OCI-M1 (cell line): Measurements from ENCODE around the gene LAMA4.
"Not testable (repeated sequence)": the region's sequence is repeated elsewhere in the genome, so short reads cannot be mapped to it uniquely, and the experiment has no call there.

Experiments
- DNase-seq: peaks from one replicate; lab custom pipeline; 2025; lab: John Stamatoyannopoulos, UW

LAMA4 gene

GRCh38 chr6:112209131-112209530 is 45.2 kb downstream of the LAMA4 start:
- DNase-seq: no peak

DNA sequence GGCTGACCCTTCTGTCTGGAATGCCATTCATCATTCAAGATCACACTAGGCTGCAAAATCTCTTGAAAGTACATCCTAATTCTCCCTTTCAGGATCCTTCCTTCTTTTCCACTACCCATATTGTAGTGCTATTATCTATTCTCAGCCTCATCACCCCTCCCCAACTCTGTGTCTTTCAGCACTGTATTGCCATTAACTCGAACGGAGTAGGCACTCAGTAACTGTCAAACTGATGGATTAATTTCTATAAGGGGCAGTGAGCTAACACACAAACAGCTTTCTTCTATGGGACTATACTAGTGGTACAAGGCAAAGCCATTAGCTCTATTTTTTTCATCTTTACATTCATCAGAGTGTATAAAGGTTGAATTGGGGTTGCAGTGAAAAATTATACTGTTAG is 46.6 kb downstream of the LAMA4 start:
- no peak for DNase-seq

- no peak for DNase-seq
Observed at GRCh38 chr6:112207131-112207530, 47.2 kb downstream of the LAMA4 start.

- no peak for DNase-seq
Observed at GRCh38 chr6:112206110-112206458, 48.3 kb downstream of the LAMA4 start.

DNA sequence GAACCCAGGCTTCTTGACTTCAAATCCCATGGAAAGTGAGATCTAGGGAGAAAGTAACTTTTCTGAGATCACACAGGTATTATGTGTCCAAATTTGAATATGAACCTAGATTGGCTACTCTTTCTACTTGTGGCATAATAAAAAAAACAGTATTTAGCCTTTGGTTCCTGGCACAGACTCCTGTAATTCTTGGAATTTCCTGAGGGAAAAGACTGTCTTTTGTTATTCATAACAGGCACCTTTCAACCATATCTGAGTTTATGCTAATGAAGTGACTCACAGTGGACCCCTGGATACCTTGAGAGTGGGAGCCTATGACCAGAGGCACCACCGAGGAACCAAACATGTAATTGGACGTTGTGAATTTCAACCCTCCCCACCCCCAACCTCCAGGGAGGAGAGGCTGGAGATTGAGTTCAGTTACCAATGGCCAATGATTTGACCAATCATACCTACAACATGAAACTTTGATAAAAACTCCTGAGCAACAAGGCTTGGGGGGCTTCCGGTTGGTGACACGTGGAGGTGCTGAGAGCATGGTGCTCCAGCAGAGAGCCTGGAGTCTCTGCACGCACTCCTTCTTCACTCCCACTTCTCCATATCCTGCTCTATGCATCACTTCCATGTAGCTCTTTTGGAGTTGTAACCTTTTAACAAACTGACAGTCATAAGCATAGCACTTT is 48.8 kb downstream of the LAMA4 start:
- DNase-seq: no peak

GRCh38 chr6:112204350-112204706 is 50.0 kb downstream of the LAMA4 start:
- DNase-seq: no peak

- no peak for DNase-seq
Observed at GRCh38 chr6:112203577-112204349, 50.6 kb downstream of the LAMA4 start.

DNA sequence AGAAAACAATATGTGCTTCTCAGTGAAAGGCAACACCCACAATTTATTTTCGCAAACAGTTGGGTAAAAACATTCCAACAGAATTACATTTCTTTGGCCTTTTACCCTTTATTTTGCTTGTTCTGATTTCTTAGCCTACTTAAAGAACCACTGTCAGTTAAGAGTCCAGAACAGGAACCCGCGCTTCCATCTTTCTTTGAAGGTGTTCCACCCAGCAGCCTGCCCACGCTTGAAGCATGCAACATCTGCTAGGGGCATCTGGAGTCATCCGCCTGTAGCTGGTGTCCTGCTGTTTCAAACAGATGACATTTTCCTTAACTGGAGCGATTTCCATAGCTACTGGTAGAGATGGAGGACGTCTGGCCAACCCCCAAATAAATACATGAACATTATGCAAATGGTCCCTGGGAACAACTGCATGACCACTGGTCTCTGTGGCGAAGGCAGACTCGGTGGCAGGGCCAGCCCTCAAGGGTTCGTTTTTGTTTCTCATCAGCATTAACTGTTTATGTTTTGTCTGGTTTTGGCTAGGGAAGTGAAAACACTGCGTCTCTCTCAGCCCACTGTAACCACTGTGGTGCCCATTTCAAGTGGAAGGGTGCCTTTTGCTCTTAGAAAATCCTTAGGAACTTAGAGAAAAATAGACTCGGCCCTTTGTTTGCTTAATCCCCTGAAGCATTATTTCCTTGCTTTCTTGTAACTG is 51.6 kb downstream of the LAMA4 start:
- DNase-seq: no peak

DNA sequence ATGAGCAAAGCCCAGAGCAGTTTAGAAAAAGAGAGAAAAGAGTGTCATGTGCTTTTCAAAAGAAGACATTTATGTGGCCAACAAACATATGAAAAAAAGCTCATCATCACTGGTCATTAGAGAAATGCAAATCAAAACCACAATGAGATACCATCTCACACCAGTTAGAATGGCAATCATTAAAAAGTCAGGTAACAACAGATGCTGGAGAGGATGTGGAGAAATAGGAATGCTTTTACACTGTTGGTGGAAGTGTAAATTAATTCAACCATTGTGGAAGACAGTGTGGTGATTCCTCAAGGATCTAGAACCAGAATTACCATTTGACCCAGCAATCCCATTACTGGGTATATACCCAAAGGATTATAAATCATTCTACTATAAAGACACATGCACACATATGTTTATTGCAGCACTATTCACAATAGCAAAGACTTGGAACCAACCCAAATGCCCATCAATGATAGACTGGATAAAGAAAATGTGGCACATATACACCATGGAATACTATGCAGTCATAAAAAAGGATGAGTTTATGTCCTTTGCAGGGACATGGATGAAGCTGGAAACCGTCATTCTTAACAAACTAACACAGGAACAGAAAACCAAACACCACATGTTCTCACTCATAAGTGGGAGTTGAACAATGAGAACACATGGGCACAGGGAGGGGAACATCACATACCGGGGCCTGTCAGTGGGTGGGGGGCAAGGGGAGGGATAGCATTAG is 54.0 kb downstream of the LAMA4 start:
- DNase-seq: not testable (repeated sequence)

GRCh38 chr6:112199001-112199403 is 55.4 kb downstream of the LAMA4 start:
- no peak for DNase-seq

DNA sequence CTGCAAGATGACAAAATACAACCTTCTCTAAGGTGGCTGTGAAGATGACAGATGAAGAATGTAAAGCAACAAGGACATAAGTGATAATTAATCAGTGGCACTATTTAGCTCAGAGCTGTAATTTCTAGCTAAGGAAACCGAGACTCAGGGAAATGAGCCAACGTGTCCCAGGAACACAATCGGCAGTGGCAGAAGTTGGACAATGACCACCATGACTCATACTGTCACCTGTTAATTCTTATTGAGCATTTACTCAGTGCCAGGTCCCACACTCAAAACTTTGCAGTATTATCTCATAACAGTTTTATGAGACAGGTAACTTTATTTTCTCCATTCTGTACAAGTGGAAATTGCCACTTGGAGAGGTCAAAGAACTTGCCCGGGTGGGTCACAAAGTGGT is 55.8 kb downstream of the LAMA4 start:
- no peak for DNase-seq

GRCh38 chr6:112197636-112198035 is 56.7 kb downstream of the LAMA4 start:
- no peak for DNase-seq

DNA sequence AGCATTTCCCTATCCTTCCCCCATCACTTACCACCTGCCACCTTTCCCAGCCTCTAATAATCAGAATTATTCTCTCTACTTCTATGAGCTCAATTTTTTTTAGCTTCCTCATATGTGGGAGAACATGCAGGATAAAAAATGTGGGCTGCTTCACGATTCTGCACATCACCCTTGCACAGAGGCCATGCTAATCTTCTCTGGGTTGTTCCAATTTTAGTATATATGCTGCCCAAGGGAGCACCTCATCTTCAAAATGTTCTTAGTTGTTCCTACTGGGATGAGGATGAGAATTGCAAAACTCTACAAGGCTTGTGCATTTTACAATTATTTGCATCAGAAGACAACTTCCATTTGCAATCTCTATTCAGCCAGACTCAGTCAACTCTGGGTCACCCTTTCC is 58.1 kb downstream of the LAMA4 start:
- no peak for DNase-seq

- no peak for DNase-seq
Observed at GRCh38 chr6:112195166-112195565, 59.2 kb downstream of the LAMA4 start.

GRCh38 chr6:112194511-112194910 is 59.9 kb downstream of the LAMA4 start:
- DNase-seq: no peak

DNA sequence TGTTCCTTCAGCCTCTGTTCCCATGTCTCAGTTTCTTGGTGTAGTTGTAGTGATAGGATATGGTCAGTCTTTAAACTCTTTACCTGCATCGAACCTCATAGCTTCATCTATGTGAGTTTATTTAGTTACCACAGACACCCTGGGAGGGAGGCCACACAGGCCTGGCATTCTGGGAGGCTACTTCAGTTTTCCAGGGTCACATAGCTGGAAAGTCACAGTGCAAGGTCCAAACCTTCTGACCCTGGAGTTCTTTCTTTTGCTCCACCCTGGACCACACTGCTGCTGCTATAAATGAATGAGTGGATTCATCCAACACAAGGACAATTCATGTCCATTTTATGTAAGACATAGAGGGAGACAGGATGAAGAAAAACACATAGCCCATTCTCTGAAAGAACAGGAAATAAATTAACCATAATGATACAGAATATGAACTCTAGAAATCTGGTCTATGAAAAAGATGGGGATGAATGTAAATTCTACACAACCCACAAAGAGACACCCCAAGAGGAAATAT is 60.8 kb downstream of the LAMA4 start:
- DNase-seq: no peak

GRCh38 chr6:112193117-112193516 is 61.2 kb downstream of the LAMA4 start:
- no peak for DNase-seq

DNA sequence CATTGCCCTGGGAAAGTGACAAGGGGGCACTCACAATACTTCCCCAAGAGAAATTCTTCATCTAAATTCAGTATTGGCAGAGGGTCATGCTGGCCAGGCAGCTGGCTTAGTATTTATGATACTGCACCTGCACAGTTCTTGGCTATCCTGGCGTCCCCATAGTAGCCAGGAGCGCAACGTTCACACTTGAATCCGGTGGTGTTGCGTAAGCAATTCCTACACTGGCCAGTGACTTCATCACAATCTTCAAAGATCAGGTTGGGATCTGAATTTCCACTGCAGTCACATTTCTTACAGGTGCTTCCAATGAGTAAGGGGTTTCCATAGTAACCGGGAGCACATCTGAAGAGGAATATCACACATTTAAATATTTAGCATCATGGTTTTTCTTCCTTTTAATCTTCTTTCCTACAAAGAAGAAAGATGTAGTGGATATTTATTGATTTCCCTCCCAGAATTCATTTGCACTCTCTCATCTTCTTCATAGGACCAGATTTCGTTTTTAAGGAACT is 62.8 kb downstream of the LAMA4 start:
- no peak for DNase-seq

DNA sequence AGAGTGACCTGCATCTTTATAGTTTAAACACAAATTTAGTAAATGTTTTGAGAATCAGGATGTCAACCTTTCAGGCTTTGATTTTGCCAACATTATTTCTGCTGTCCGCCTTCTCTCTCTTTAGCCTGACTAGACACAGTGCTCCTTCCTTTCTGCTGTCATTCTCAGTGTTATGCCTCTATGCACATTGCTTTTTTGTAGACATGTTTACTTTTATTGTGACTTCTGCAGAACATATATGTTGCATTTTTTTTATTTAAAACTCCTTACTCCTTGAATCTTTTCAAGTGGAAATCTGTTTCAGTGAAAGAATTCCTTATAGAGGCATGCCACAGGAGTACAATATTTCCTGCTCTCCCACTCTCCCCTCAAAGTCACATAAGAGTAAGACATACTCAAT is 64.2 kb downstream of the LAMA4 start:
- DNase-seq: no peak

GRCh38 chr6:112189494-112189893 is 64.9 kb downstream of the LAMA4 start:
- DNase-seq: no peak

GRCh38 chr6:112188906-112189305 is 65.5 kb downstream of the LAMA4 start:
- no peak for DNase-seq

- no peak for DNase-seq
Observed at GRCh38 chr6:112187736-112188135, 66.6 kb downstream of the LAMA4 start.
